ENCODE data around the gene CFAP100. TPM values are rescaled to one million over a fixed set of nuclear protein-coding genes. Genes with fewer than 3 reads are reported as not detected.

The CFAP100 gene
- total RNA-seq, 1 donor from 2014 or later: not detected

DNA sequence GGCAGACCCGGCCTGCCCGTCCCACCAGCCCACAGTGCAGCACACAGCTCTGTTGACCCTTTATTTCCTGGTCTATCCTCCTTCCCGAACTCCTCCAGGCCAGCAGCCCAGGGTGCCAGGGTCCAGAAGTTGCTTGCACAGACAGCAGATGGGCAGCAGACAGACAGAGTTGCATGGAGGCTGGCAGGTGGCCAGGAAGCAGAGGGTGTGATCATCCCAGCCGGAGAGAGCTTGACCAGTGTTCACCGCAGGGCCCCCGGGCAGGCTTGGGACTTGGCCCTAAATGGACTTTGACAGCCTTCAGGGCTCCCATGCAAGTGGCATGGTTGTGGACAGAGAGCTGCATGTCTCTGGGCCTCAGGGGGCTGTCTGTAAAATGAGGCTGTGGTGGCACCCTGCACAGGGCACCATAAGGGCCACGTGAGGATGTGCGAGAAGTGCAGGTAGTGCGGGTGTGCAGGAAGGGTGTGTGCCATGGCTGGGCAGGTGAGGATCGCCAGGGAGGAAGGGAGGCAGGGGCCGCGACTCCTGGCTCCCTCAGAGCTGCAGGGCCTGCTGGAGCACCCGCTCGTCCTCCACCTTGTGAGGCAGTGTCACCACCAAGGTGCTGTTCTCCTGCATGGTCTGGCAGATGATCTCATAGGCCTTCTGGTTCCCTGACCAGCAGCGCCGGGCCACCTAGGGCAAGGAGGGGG is 87.2 kb downstream of the CFAP100 start:
- DNase-seq: peak; percentile 74

DNA sequence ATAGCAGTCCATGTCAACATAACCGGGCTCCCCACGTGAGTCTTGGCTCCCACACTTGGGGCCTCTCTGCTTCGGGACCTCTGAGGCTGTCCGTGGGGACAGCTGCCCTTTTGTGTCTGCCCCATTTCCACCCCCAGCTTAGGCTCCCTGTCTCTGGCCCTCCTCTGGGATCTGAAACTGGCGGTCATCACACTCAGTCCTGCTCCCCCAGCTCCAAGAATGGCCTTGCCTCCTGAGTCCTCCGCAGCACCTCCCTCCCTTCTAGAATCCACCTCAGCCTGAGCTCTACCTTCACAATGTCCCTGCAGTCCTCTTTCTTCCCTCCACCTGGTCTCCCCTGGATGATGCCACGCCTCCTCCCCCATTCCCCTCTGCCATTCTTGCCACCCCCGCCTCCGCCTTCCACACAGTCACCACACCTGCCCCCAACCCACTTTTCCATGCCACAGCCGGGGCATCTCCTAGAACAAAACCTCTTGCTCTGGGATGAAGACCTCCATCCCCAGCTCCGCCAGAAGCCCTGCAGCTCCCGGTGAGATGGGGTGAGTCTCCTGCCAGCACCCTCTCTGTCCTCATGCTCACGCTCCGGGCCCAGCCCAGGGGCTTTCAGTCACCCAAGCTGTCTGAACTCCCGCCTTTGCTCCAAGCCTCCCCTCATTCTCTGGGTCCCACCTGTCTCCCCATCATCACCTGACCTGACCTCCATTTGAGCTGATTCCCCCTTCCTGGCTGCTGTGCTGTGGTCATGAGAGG is 88.0 kb downstream of the CFAP100 start:
- no peak for DNase-seq

DNA sequence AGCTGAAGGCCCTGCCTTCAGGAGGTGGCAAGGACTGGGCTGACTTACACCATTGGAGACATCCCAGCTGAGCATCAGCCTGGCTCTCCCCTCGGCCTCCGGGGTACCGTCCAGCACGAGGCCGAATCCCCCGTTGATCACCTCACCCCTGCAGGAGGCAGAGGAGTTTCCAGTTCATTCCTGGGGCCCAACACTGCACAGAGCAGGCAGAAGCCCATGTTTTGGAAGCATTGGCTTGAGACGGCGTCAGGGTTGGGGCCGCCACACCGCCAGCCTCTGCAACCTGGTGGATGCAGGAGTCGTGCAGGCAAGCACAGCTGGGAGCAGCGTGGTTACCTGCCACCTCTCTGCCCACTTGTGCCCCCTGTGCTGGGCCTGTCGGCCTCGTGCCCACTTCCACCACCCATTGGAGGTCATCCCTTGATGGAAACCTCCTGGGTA is 88.6 kb downstream of the CFAP100 start:
- no peak for DNase-seq

DNA sequence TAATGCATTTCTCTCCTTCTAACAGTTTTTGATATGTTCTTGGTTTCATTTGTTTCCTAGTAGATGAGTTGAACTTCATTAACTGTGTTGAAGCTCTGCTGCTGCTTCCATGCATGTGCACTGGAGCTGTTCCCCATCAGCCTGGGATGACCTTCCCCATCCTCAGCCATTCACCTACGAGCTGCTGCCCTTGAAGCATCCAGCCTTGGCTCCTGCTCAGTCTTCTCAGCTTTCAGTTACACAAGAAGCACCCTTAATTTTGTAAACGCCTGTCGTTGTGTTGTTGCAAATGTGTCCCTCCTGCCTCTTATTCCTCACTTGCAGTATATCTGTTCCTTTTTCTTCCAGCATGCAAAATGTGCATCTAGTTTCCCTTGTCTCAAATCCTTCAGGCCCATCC is 89.4 kb downstream of the CFAP100 start:
- DNase-seq: no peak

DNA sequence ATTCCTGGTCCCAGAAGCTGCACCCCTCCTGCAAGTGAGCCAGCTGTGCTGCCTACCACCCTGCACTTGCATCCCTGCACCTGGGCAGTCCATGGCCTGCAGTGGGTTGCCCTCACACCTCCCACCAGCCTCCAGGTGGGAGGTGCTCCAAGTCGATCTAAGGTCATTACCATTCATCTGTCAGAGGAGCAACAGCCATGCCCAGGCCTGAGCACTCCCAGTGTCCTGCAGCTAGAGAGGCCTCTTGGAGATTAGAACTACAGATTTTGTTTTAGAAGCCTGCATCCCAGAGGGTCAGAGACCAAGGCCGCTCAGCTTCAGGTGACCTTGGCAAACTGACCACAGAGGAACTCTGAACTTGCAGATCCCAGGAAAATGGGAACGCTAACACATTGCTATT is 90.0 kb downstream of the CFAP100 start:
- DNase-seq: no peak

DNA sequence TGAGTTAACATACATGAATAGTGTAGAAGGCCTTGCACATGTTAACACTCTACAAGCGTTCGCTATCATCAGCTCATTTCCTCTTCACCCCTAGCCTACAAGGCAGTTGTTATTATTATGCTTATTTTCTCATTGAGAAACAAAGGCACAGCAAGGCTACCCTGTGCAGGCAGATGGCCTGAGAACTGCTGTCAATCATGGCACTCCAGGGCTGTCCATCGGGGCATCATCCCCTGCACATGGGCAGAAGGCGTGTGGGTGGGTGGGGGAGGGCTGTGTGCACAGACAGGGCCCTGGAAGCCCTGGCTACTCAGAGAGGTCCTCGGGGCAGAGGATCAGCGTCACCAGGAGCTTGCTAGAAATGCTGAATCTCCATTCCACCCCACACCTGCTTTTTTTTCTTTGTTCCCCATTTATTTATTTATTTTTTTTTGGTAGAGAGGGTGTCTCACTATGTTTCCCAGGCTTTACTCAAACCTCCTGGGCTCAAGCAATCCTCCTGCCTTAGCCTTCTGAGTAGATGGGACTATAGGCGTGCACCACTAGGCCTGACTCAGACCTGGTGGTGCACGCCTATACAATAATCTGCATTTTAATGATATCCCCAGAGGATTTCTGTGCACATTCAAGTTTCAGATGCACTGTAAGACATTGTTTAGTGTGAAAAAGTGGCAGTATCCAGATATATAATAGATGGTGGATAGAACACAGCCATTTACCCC is 90.6 kb downstream of the CFAP100 start:
- DNase-seq: no peak

DNA sequence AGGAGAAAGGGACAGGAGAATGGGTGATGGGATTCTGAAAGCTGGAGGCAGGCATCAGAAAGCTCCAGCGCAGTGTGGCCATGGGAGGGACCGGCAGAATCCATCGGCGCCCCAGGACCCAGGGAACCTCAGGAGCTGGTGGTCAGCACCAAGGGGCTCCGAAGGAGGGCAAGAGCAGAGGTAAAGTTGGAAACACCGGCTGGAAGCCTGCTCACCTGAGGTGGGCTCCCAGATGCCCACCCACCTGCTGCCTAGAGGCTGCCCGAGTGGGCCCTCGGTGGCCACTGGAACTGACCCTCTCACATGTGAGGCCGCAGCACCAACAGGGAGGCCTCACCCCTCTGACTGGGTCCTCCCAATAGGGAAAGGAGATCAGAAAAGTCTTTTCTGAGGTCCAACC is 91.2 kb downstream of the CFAP100 start:
- no peak for DNase-seq

Other genes with a start within 250 kb of the CFAP100 start
- 7.7 TPM for gene ALDH1L1, start 214.3 kb upstream of the CFAP100 start, total RNA-seq
- 12.1 TPM for gene KLF15, start 37.5 kb upstream of the CFAP100 start, total RNA-seq
- 39.2 TPM for gene ZXDC, start 81.0 kb downstream of the CFAP100 start, total RNA-seq
- gene UROC1, start 122.9 kb downstream of the CFAP100 start, total RNA-seq: not detected
- not detected for gene CHST13, start 129.2 kb downstream of the CFAP100 start, total RNA-seq
- gene C3orf22, start 164.0 kb downstream of the CFAP100 start, total RNA-seq: not detected